ENCODE measurements around the gene CRTC2.

The CRTC2 gene

GRCh38 chr1:153946622-153947241 lies 11.7 kb downstream of the CRTC2 start, which contains the start of gene DENND4B:
TSS of gene DENND4B (minus strand) at chr1:153946718. CDS start at chr1:153944374, 2,344 bp downstream.
- ATAC-seq, result peak; percentile 92

GRCh38 chr1:153945795-153946621 lies 12.4 kb downstream of the CRTC2 start:
- peak; percentile 75 for ATAC-seq
- no peak for TF ChIP-seq TOX (CRISPR knock-in tag; IDR thresholded peaks at IDR 0.05; ENCODE audit: borderline replicate concordance)
- TF ChIP-seq BACH2 (CRISPR knock-in tag; IDR thresholded peaks at IDR 0.05; ENCODE audit: borderline replicate concordance), result no peak
- TF ChIP-seq ZNF565 (CRISPR knock-in tag; conservative IDR thresholded peaks at IDR 0.05; ENCODE audit: low read depth), result no peak
- TF ChIP-seq GLIS3 (CRISPR knock-in tag; IDR thresholded peaks at IDR 0.05), result no peak
- TF ChIP-seq RARB (CRISPR knock-in tag; IDR thresholded peaks at IDR 0.05), result no peak
- TF ChIP-seq POU6F1 (CRISPR knock-in tag; IDR thresholded peaks at IDR 0.05; ENCODE audit: borderline replicate concordance, low read depth), result no peak
- no peak for TF ChIP-seq OSR1 (CRISPR knock-in tag; IDR thresholded peaks at IDR 0.05)
- no peak for TF ChIP-seq CSDC2 (CRISPR knock-in tag; IDR thresholded peaks at IDR 0.05)
- TF ChIP-seq CREB5 (CRISPR knock-in tag; IDR thresholded peaks at IDR 0.05; ENCODE audit: low read depth), result no peak
- no peak for TF ChIP-seq PATZ1 (CRISPR knock-in tag; IDR thresholded peaks at IDR 0.05; ENCODE audit: borderline replicate concordance)
- TF ChIP-seq ZC3H10 (CRISPR knock-in tag; IDR thresholded peaks at IDR 0.05), result no peak

More at GRCh38 chr1:153946622-153947241, 11.7 kb downstream of the CRTC2 start, which contains the start of gene DENND4B:
- TF ChIP-seq ZC3H10 (CRISPR knock-in tag; IDR thresholded peaks at IDR 0.05) (no peak), RARB (CRISPR knock-in tag; IDR thresholded peaks at IDR 0.05) (no peak), PPARA (CRISPR knock-in tag; IDR thresholded peaks at IDR 0.05; ENCODE audit: borderline replicate concordance) (no peak), GLIS3 (CRISPR knock-in tag; IDR thresholded peaks at IDR 0.05) (peak; percentile 85)

- ATAC-seq, result peak; percentile 46
- no peak for TF ChIP-seq ESRRG (CRISPR knock-in tag; IDR thresholded peaks at IDR 0.05)
- peak; percentile 53; the same call in 1 of the 2 replicates for TF ChIP-seq POU6F1 (CRISPR knock-in tag; IDR thresholded peaks at IDR 0.05; ENCODE audit: borderline replicate concordance, low read depth)
- TF ChIP-seq ZFP30 (CRISPR knock-in tag; IDR thresholded peaks at IDR 0.05), result no peak
These were observed 13.1 kb downstream of the CRTC2 start for GRCh38 chr1:153945131-153945794.

- no peak for ATAC-seq
- TF ChIP-seq BACH2 (CRISPR knock-in tag; IDR thresholded peaks at IDR 0.05; ENCODE audit: borderline replicate concordance) (no peak), SNAI2 (CRISPR knock-in tag; IDR thresholded peaks at IDR 0.05) (no peak), OSR1 (CRISPR knock-in tag; IDR thresholded peaks at IDR 0.05) (no peak), TCF4 (CRISPR knock-in tag; IDR thresholded peaks at IDR 0.05; ENCODE audit: borderline replicate concordance) (no peak), ZFP30 (CRISPR knock-in tag; IDR thresholded peaks at IDR 0.05) (no peak), CREB5 (CRISPR knock-in tag; IDR thresholded peaks at IDR 0.05; ENCODE audit: low read depth) (no peak), TSHZ2 (CRISPR knock-in tag; IDR thresholded peaks at IDR 0.05) (no peak), ZFP3 (CRISPR knock-in tag; IDR thresholded peaks at IDR 0.05) (no peak), ZNF565 (CRISPR knock-in tag; conservative IDR thresholded peaks at IDR 0.05; ENCODE audit: low read depth) (no peak), ARNTL (CRISPR knock-in tag; IDR thresholded peaks at IDR 0.05; ENCODE audit: borderline replicate concordance, low read depth) (no peak), ZC3H10 (CRISPR knock-in tag; IDR thresholded peaks at IDR 0.05) (no peak), POU6F1 (CRISPR knock-in tag; IDR thresholded peaks at IDR 0.05; ENCODE audit: borderline replicate concordance, low read depth) (no peak), ISL1 (CRISPR knock-in tag; IDR thresholded peaks at IDR 0.05) (no peak), PPARA (CRISPR knock-in tag; IDR thresholded peaks at IDR 0.05; ENCODE audit: borderline replicate concordance) (no peak), CSDC2 (CRISPR knock-in tag; IDR thresholded peaks at IDR 0.05) (no peak)
These were observed 13.6 kb downstream of the CRTC2 start for GRCh38 chr1:153944827-153945117.
